Dendritic cell treated with granulocyte-macrophage colony-stimulating factor and Interleukin-4, amounts not matched to agents 40 ng/mL and 50 ng/mL, for 4 days (primary cell): ENCODE data around the gene CLRN2.
A peak's percentile ranks its signal among the peaks of the same experiment; 100 is the strongest.

Experiments
- H3K27ac Mint-ChIP-seq: one replicate; pipeline ENCODE4 v1.8.0; 2022; ENCODE audit warnings: mild to moderate bottlenecking, mixed read lengths
- H3K27me3 Mint-ChIP-seq: one replicate; pipeline ENCODE4 v1.8.0; 2022; ENCODE audit warnings: mild to moderate bottlenecking, mixed read lengths
- H3K36me3 Mint-ChIP-seq: one replicate; pipeline ENCODE4 v1.8.0; 2022; ENCODE audit warnings: low read depth, mixed read lengths
- H3K4me1 Mint-ChIP-seq: one replicate; pipeline ENCODE4 v1.8.0; 2022; ENCODE audit warnings: low read depth, mixed read lengths
- H3K4me3 Mint-ChIP-seq: one replicate; pipeline ENCODE4 v1.8.0; 2022; ENCODE audit warnings: mild to moderate bottlenecking, moderate library complexity, mixed read lengths
- H3K9me3 Mint-ChIP-seq: one replicate; pipeline ENCODE4 v1.8.0; 2022; ENCODE audit warnings: mixed read lengths
- intact Hi-C: fragments of 100-400 bp; cut with micrococcal nuclease; formaldehyde crosslinking; loops from one replicate; pipeline ENCODE4 v1.15.0; 2022

CLRN2 gene

GRCh38 chr4:17492058-17492741 is 22.8 kb upstream of the CLRN2 start:
- Mint-ChIP-seq H3K36me3 (peaks cover 63% of the 10 kb centered on the region), H3K4me1 (peaks cover 12% of the 10 kb centered on the region), H3K4me3 (no peak overlapping the region), H3K27ac (no peak overlapping the region), H3K27me3 (no peaks in the 10 kb centered on the region), H3K9me3 (no peaks in the 10 kb centered on the region)
- intact Hi-C loops = no loop called here

GRCh38 chr4:17492876-17493275 is 22.1 kb upstream of the CLRN2 start:
- no peak overlapping the region for H3K4me3 Mint-ChIP-seq
- peaks cover 66% of the 10 kb centered on the region for H3K36me3 Mint-ChIP-seq
- H3K27ac Mint-ChIP-seq = no peak overlapping the region
- intact Hi-C loops = no loop called here
- H3K27me3 Mint-ChIP-seq = no peaks in the 10 kb centered on the region
- H3K9me3 Mint-ChIP-seq = no peaks in the 10 kb centered on the region
- peaks cover 12% of the 10 kb centered on the region for H3K4me1 Mint-ChIP-seq

GRCh38 chr4:17493619-17494018 is 21.3 kb upstream of the CLRN2 start:
- H3K4me3 Mint-ChIP-seq = no peak overlapping the region
- peaks cover 12% of the 10 kb centered on the region for H3K4me1 Mint-ChIP-seq
- H3K36me3 Mint-ChIP-seq = peaks cover 62% of the 10 kb centered on the region
- H3K27ac Mint-ChIP-seq = no peak overlapping the region
- H3K9me3 Mint-ChIP-seq = no peaks in the 10 kb centered on the region
- intact Hi-C loops = no loop called here
- H3K27me3 Mint-ChIP-seq = no peaks in the 10 kb centered on the region

- no peaks in the 10 kb centered on the region for H3K27me3 Mint-ChIP-seq
- H3K36me3 Mint-ChIP-seq = peaks cover 59% of the 10 kb centered on the region
- no peak overlapping the region for H3K4me3 Mint-ChIP-seq
- peaks cover 12% of the 10 kb centered on the region for H3K4me1 Mint-ChIP-seq
- intact Hi-C loops = no loop called here
- H3K9me3 Mint-ChIP-seq = no peaks in the 10 kb centered on the region
- H3K27ac Mint-ChIP-seq = peak overlapping the region; percentile 2
These were observed 20.4 kb upstream of the CLRN2 start for GRCh38 chr4:17494258-17495190.

GRCh38 chr4:17497890-17498523 is 17.0 kb upstream of the CLRN2 start:
- Mint-ChIP-seq H3K36me3 (peaks cover 69% of the 10 kb centered on the region), H3K4me1 (peaks cover 12% of the 10 kb centered on the region), H3K27me3 (no peaks in the 10 kb centered on the region), H3K27ac (no peak overlapping the region), H3K4me3 (no peak overlapping the region), H3K9me3 (no peaks in the 10 kb centered on the region)
- intact Hi-C loops = no loop called here

GRCh38 chr4:17500574-17500973 is 14.4 kb upstream of the CLRN2 start:
- peaks cover 77% of the 10 kb centered on the region for H3K36me3 Mint-ChIP-seq
- no peak overlapping the region for H3K4me3 Mint-ChIP-seq
- no peaks in the 10 kb centered on the region for H3K4me1 Mint-ChIP-seq
- no peaks in the 10 kb centered on the region for H3K9me3 Mint-ChIP-seq
- H3K27ac Mint-ChIP-seq = no peak overlapping the region
- no peaks in the 10 kb centered on the region for H3K27me3 Mint-ChIP-seq
- intact Hi-C loops = no loop called here

GRCh38 chr4:17502756-17503155 is 12.2 kb upstream of the CLRN2 start:
- Mint-ChIP-seq H3K27me3 (no peaks in the 10 kb centered on the region), H3K4me1 (no peaks in the 10 kb centered on the region), H3K27ac (no peak overlapping the region), H3K4me3 (no peak overlapping the region), H3K9me3 (no peaks in the 10 kb centered on the region), H3K36me3 (peaks cover 79% of the 10 kb centered on the region)
- intact Hi-C loops = no loop called here

GRCh38 chr4:17504081-17504480 is 10.9 kb upstream of the CLRN2 start:
- intact Hi-C loops = no loop called here
- no peaks in the 10 kb centered on the region for H3K27me3 Mint-ChIP-seq
- no peak overlapping the region for H3K4me3 Mint-ChIP-seq
- H3K27ac Mint-ChIP-seq = no peak overlapping the region
- H3K9me3 Mint-ChIP-seq = no peaks in the 10 kb centered on the region
- no peaks in the 10 kb centered on the region for H3K4me1 Mint-ChIP-seq
- peaks cover 86% of the 10 kb centered on the region for H3K36me3 Mint-ChIP-seq

GRCh38 chr4:17510582-17510981 is 4.4 kb upstream of the CLRN2 start:
- Mint-ChIP-seq H3K4me3 (peak overlapping the region; percentile 2), H3K4me1 (peaks cover 22% of the 10 kb centered on the region), H3K36me3 (peaks cover 33% of the 10 kb centered on the region), H3K27me3 (peaks cover 7% of the 10 kb centered on the region), H3K9me3 (no peaks in the 10 kb centered on the region), H3K27ac (no peak overlapping the region)
- intact Hi-C loops = no loop called here

- peak overlapping the region; percentile 81 for H3K27ac Mint-ChIP-seq
- peaks cover 22% of the 10 kb centered on the region for H3K4me1 Mint-ChIP-seq
- intact Hi-C loops = no loop called here
- peak overlapping the region; percentile 93 for H3K4me3 Mint-ChIP-seq
- no peaks in the 10 kb centered on the region for H3K9me3 Mint-ChIP-seq
- peaks cover 30% of the 10 kb centered on the region for H3K36me3 Mint-ChIP-seq
- H3K27me3 Mint-ChIP-seq = peaks cover 7% of the 10 kb centered on the region
These were observed 3.9 kb upstream of the CLRN2 start for GRCh38 chr4:17511051-17511450.

GRCh38 chr4:17511509-17511949 is 3.4 kb upstream of the CLRN2 start:
- Mint-ChIP-seq H3K4me3 (peak overlapping the region; percentile 93), H3K27ac (peak overlapping the region; percentile 81), H3K9me3 (no peaks in the 10 kb centered on the region), H3K27me3 (peaks cover 8% of the 10 kb centered on the region), H3K4me1 (peaks cover 22% of the 10 kb centered on the region), H3K36me3 (peaks cover 30% of the 10 kb centered on the region)
- intact Hi-C loops = no loop called here

- H3K36me3 Mint-ChIP-seq = peaks cover 28% of the 10 kb centered on the region
- peaks cover 22% of the 10 kb centered on the region for H3K4me1 Mint-ChIP-seq
- H3K9me3 Mint-ChIP-seq = no peaks in the 10 kb centered on the region
- peak within 1 kb of the TSS; percentile 81 for H3K27ac Mint-ChIP-seq
- H3K4me3 Mint-ChIP-seq = peak within 1 kb of the TSS; percentile 93
- intact Hi-C loops = no loop called here
- H3K27me3 Mint-ChIP-seq = peaks cover 10% of the 10 kb centered on the region
These were observed 2.8 kb upstream of the CLRN2 start, which contains the start of gene QDPR for GRCh38 chr4:17511950-17512795. QDPR (minus strand) TSS chr4:17512090; CDS start chr4:17512054, 36 bp downstream.

GRCh38 chr4:17512973-17513665 is 1.8 kb upstream of the CLRN2 start:
- Mint-ChIP-seq H3K4me1 (peaks cover 22% of the 10 kb centered on the region), H3K4me3 (no peak overlapping the region), H3K36me3 (peaks cover 19% of the 10 kb centered on the region), H3K27me3 (peaks cover 10% of the 10 kb centered on the region), H3K27ac (no peak overlapping the region), H3K9me3 (no peaks in the 10 kb centered on the region)
- intact Hi-C loops = no loop called here
